NCI-H2107 (cell line): ENCODE measurements around the gene HMBS.
"Not testable (repeated sequence)": the region's sequence is repeated elsewhere in the genome, so short reads cannot be mapped to it uniquely, and the experiment has no call there.

Experiments used
- DNase-seq: peaks from one replicate; lab custom pipeline; 2025; lab: John Stamatoyannopoulos, UW

The HMBS gene

DNA sequence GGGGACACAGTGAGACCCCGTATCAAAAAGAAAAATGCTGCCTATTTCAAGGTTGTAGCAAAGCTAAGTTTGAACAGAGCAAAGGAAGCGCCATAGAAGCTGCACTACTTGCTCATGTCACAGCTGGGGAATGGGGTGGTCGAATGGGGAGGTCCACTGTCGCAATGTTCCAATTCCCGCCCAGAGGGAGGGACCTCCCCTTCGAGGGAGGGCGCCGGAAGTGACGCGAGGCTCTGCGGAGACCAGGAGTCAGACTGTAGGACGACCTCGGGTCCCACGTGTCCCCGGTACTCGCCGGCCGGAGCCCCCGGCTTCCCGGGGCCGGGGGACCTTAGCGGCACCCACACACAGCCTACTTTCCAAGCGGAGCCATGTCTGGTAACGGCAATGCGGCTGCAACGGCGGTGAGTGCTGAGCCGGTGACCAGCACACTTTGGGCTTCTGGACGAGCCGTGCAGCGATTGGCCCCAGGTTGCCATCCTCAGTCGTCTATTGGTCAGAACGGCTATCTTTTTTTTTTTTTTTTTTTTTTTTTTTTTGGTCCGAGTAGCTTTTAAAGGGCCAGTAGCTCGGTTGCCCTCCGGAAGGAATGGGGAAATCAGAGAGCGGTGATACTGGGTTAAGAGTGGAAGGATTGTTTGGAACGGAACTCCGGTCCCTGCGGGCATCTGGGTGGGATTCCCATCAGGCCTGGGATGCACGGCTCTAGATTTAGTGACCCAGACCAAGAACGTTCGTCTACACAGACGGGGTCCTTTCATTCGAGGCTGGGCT, at the start of gene HMBS:
Gene HMBS, plus strand, starts transcription at position 219 of the 774 bp plus-strand sequence. Its CDS starts 153 bp downstream, at position 372.
- peak; percentile 72 for DNase-seq

DNA sequence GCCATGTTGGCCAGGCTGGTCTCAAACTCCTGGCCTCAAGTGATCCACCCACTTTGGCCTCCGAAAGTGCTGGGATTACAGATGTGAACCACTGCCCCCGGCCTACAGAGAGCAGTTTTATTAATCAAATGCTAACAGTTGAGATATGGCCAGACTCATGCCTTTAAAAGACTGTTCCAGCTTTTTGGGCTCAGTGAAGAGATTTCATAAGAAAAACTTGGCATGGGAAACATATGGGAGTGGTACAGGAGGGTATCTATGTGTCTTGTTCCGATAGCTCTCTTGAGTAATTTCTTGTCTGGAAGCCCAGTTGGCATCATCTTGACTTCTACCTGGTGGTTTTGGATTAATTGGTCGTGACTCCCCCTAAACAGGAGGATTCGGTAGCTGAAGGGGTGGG, 45.8 kb upstream of the HMBS start:
- no peak for DNase-seq

DNA sequence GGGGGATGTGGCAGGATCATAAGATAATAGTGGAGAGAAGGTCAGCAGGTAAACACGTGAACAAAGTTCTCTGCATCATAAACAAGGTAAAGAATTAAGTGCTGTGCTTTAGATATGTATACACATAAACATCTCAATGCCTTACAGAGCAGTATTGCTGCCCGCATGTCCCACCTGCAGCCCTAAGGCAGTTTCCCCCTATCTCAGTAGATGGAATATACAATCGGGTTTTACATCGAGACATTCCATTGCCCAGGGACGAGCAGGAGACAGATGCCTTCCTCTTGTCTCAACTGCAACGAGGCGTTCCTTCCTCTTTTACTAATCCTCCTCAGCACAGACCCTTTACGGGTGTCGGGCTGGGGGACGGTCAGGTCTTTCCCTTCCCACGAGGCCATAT, 45.2 kb upstream of the HMBS start:
- not testable (repeated sequence) for DNase-seq

DNA sequence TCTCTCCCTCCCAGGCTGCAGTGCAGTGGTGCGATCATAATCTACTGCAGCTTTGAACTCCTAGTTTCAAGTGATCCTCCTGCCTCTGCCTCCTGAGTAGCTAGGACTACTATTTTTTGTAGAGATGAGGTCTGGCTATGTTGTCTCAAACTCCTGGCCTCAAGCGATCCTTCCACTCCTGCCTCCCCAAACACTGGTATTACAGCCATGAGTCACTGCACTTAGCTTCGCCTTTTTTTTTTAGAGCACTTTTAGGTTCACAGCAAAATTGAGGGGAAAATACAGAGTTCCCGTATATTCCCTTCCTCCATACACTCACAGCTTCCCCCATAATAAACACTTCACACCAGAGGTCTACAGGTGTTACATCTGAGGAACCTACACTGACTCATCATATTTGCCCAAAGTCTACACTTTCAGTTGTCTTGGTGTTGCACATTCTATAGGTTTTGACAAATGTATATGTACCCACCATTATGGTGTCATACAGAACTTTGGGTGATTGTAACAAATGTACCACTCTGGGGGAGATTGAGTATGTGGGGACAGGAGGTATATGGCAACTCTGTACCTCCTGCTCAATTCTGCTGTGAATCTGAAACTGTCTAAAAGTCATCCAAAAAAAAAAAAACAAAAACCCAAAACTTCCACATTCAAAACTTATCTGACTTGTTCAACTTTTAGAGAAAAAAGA, 42.7 kb upstream of the HMBS start:
- no peak for DNase-seq

DNA sequence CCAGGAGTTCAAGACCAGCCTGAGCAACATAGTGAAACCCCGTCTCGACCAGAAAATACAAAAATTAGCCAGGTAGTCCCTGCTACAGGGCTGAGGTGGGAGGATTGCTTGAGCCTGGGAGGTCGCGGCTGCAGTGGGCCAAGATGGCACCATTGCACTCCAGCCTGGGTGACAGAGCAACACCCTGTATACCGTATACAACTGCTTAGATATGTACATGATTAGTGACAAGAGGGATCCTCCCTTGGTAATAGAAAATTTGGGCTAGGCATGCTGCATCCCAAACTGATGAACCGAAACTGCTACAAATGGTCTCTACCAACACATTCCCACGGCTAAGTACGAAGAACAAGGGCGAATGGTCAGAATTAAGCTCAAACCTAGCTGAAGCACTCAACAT, 41.8 kb upstream of the HMBS start:
- DNase-seq: no peak

DNA sequence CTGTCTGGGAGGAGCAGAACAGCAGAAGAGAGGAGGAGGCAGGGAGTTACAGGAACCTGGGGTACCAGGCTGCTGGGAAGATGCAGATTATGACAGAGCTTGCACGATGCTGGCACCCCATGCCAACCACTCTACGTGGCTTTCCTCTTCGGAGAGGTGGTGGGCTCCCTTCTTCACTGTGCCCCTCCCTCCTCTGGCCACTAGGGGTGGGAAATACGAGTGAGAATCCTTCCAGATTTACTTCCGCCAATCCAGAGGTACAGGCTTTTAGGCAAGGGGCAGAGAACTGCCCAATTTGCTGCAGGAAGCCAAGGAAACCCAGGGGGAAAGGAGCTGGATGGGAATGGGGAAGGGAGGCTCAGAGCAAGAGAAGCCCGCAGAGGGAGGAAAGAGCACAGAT, 40.0 kb upstream of the HMBS start:
- no peak for DNase-seq

DNA sequence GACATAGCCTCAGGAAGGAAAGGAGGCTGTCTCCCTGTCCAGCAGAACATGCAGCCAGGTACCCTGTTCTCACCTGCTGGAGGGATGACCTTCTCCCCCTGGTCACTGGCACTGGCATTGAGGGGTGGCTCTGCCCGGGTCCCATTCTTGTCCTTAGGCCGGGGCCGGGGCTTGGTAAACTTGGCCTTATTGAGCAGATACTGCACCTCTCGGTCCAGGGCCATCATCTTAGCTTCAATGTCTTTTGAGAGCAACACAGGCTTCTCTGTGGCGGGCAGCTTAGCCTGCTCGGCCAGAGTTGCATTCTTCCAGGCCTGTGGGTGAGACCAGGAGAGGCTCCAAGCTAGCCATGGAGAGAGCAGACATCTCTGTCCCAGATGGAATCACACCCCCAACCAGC, 38.2 kb upstream of the HMBS start:
- DNase-seq: no peak

DNA sequence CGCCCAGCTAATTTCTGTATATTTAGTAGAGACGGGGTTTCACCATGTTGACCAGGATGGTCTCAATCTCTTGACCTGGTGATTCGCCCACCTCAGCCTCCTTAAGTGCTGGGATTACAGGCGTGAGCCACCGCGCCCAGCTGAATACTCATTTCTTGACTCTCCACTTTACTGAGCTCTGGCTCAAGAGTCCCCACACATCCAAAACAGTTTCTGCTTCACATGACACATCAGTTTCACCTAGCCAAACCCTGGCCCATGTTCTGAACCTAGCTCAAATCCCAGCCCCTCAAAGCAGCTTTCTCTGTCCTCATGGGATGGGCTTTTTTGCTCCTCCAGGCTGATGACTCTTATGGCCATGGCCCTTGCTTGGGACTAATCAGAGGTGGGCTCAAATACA, 37.5 kb upstream of the HMBS start:
- no peak for DNase-seq

DNA sequence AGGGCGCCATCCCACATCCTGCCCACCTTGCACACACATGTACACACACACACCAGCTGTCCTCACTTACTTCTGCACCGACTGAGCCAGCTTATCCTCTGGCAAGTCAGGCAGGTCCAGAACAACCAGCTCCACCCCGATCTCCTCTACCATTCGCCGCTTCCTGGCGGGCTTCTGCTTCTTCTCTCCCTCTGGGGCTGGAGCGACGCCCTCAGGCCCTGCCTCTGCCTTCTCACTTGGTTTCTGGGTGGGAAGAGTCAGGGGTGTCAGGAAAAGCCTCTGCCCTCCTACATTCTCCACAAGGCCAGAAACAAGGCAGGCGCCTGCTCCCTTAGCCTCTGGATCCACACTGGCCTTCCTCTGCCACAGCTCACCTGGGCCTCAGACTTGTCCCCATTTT, 36.0 kb upstream of the HMBS start:
- DNase-seq: no peak

DNA sequence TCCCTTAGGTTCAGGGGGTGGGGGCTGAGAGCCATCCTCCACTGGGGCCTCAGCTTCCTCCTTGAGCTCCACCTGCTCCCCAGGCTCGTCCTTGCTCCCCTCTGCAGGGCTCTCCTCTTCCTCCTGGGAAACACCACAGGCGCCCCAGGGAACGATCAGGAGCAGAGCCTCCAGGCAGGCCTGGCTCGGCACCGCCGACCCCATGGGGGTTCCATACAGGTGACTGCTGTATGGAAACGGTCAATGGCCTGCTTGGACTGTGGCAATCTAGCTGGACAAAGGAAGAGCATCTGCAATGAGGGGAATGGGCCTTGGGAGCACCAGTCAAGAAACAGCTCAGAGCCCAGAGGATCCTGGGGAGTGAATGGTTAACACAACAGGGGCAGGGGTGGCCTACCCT, 35.6 kb upstream of the HMBS start:
- DNase-seq: no peak

DNA sequence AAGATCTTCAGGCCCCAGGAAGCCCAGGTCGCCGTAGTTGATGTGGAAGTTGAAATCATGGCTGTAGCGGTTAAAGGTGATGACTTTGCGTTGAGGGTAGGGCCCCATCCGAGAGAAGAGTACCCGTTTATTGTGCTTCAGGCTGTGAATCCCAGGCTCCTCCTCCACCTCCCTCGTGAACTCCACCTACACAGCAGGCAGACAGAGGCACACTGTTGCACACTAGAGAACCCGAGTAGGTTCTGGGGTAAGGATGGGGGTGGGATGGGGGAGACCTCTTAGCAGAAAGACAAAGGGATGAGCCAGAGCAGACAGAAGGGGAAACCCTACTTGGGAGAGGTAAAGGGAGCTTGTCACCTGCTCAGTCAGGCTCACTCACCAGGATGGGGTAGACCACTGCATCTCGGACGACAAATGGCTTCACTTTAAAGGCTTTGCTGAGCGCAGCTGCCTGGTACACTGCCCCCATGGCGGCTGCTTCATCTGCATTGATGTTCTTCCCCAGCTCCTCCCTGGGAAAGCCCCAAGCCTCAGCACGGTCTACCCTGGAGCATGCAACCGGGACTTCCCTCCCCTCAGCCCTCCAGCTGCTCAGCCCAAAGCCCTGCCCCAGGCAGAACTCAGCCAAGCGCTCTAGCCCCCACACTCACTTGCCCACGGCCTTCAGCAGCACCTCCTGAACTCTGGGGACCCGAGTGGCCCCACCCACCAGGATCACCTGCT, 33.1 kb upstream of the HMBS start:
- DNase-seq: no peak

DNA sequence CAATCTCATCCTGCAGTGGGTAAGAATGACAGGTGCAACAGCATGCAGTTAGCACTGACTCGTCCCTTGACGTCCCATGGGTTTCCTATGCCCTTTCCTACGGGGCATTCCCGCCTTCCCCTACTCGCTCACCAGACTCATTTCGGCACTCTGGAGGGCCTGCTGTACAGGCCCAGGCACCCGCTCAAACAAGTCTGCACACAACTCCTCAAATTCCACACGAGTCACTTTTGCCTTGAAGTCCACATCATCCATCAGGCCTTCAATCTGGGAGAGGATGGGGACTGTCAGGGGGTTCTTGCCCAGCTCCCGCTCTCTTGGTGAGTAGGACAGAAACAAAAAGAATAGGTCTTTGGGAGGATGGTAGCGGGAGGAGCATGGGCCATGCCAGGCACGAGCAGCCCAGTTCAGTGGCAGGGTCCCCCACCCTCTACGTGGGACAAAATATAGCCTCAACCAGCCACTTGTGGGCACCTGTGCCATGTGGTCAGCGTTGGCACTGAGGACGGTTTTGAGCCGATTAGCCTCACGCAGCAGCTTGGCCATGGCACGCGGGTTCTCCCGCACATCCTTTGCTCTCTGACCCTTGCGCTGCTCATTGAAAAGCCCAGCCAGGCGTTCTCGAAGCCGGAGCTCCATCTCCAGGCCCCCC, 32.4 kb upstream of the HMBS start:
- no peak for DNase-seq

DNA sequence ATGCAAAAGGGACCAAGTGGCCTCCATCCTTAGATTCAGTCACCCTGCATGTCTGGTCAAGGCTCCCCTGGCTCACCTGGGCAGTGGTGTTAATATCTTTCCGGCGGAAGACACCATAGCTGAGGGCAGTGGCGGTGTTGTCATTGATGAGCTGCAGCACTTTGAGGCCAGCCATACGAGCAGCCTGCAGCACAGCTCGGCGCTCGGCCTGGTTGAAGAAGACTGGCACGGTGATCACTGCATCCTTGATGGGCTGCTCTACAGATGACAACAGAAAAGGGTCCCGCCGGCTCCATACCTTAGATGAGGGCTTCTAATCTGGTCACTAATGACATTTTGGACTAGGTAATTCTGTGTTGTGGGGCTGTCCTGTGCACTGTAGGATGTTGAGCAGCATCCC, 30.3 kb upstream of the HMBS start:
- no peak for DNase-seq

DNA sequence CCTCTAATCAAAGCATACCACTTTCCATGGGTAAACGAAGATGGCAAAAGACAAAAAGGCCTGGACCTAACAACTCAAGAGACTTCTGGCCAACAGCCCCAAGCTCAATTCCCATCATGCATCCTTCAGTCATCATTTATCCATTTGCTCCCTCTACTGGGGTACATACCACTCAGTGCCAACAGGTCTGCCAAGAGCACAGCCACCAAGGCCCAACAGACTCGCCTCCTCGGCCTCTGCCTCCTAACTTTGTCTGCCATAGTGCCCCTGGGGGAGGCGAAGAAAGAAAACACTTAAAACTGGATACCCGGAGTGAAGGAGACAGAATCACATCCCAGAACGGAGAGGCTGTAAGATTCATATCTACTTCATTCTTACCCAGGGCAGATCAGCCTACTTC, 28.8 kb upstream of the HMBS start:
- DNase-seq: no peak

DNA sequence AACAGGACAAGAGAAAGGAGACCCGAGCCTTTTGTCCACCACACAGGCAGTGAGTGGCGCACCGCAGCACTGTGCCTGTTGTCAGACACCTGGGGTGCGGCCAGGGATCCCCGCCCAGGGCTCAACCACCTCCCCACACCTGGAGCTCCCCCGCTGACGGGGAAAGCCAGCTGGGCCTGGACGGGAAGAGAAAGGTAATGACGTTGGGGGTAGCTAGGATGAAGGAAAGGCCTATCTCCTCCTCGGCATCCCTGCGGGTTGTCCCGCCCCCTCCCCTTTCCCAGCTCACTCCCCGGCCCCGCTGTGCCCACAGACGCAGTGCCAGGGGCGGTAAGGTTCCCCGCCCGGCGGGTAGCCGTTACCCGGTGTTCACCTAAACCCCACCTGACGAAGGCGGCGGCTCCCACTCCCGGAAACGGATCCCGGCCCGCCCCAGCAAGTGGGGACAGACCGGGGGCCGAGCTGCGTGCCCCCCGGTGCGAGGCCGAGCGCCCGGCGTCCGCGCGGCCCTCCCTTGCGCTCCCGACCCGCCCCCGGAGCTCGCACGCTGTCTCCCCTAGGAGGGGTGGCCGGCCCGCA, 28.2 kb upstream of the HMBS start:
- DNase-seq: no peak

DNA sequence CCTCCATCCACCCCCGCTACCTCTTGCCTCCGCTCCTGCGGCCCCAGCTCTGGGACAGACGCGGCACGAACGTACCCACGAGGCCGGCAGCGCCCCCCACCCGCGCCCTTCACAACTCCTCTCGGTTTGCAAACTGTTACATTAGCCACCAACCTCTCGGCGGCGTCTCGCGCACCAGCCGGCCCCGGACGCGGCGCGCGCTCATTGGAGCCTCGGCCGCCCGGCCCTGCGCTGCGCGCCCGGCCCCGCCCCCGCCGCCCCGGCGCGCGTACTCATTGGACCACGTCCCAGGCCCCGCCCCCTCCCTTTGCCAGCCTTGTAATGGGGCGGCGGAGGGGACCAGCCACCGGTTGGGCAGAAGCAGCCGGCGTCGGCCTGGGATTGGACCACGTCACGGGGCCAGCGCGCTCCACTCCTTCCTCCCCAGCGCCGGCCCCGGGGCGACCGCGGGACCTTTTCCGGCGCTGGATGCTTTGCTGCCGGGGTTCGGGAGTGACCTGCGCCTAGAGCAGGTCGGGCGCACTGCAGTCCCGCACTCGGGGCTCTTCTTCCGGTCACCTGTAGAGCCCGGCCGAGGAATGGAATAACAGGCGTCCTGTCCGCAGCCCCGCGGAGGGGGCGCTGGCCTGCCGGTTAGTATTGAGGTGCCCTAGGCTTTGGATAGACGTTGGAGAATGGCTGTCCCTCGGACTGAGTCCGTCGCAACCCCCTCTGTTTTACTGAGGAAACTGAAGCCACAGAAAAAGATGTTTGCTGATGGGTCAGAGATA, 27.5 kb upstream of the HMBS start, which contains the start of gene HYOU1:
Gene HYOU1, minus strand, starts transcription at position 206 of the 770 bp plus-strand sequence. CDS start 1,045 bp downstream, outside the sequence.
- peak; percentile 96 for DNase-seq

DNA sequence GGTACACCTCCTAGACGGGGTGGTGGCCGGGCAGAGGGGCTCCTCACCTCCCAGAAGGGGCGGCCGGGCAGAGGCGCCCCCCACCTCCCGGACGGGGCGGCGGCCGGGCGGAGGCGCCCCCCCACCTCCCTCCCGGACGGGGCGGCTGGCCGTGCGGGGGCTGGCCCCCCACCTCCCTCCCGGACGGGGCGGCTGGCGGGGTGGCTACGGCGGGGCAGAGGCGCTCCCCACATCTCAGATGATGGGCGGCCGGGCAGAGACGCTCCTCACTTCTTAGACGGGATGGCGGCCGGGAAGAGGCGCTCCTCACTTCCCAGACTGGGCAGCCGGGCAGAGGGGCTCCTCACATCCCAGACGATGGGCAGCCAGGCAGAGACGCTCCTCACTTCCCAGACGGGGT, 25.6 kb upstream of the HMBS start:
- not testable (repeated sequence) for DNase-seq

DNA sequence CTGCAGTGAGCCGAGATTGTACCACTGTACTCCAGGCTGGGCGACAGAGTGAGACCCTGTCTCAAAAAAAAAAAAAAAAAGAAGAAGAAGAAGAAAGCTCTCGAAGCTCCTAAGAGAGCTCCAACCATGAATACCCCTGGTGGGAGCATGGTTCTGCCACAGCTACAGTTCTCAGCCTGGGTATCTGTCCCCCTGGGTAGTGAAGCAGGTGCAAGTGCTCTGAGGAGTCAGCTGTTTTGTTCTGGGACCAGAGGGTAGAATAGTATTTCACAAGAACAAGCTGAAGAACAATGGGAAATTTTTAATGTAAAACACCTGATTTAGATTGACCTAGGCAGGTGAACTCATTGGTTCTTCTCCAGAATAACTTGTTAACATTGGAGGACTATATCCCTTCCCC, 23.4 kb upstream of the HMBS start:
- no peak for DNase-seq

DNA sequence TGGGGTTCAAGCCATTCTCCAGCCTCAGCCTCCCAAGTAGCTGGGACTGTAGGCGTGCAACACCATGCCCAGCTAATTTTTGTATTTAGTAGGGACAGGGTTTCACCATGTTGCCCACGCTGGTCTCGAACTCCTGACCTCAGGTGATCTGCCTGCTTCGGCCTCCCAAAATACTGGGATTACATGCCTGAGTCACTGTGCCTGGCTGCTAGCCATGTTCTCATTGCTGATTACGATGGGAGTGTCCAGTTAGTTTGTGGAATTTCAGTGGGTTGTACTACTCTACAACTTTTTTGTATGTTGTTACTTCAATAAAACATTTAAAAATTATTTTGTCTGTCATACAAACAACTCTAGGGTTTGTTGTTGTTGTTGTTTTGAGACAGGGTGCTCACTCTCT, 21.9 kb upstream of the HMBS start:
- DNase-seq: no peak

DNA sequence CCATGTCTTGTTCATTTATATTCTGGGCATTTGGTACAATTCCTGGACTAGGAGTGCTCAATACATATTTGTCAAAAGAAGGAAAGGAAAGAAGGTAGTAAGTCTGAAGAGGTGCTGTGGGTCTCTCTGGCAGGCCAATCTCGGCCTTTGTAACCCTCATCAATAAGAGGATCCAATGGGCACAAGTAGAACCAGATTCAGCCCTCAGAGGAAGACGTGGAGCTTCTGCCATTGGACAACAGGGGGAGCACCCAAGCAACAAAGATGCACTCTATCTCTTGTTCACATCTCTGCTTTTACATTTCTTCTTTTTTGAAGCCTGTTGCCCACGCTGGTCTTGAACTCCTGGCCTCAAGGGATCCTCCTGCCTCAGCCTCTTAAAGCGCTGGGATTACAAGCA, 19.3 kb upstream of the HMBS start:
- DNase-seq: no peak
